Posterior cingulate gyrus (tissue), 11 donors: ENCODE results near the gene TUBA3D.
"Not testable (repeated sequence)": the region's sequence is repeated elsewhere in the genome, so short reads cannot be mapped to it uniquely, and the experiment has no call there.

Experiments used
- DNase-seq, 10 donors: peaks; one replicate each; pipeline versions ENCODE4 v3.0.0 to v3.0.0-alpha.2; 2020 to 2021; ENCODE audit warnings: mixed read lengths in 3 of 10
- intact Hi-C: fragments of 100-400 bp; cut with DNase I; formaldehyde crosslinking; loops from one replicate; pipeline ENCODE4 v1.15.1; 2023

The TUBA3D gene

GRCh38 chr2:131475831-131476230 is at the start of gene TUBA3D:
Gene TUBA3D (plus strand): TSS chr2:131476119. CDS start chr2:131476200, 81 bp downstream.
- intact Hi-C loops, result no loop called here
- no peak for DNase-seq

DNA sequence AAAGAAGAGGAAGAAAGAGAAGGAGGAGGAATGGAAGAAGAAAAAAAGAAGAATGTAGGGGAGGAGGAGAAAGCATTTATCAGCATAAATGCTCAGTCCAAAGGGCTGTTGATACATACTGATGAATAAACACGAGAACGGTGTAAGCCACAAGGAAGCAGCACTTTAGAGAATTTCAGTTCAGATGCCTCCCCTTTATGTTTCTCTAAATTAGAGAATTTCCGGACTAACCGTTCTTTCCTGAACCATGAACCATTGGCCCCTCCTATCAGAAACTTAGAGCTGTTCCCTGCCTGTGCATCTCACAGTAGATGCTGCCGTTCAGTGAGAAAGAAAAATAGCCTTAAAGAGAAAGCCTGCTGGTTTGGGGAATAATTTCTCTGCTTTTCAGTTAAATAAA is 49.2 kb upstream of the TUBA3D start:
- intact Hi-C loops, result no loop called here

GRCh38 chr2:131431336-131431735 is 44.6 kb upstream of the TUBA3D start:
- DNase-seq, result no peak
- intact Hi-C loops, result no loop called here

More for the DNA sequence above, 49.2 kb upstream of the TUBA3D start:
- DNase-seq, result no peak

DNA sequence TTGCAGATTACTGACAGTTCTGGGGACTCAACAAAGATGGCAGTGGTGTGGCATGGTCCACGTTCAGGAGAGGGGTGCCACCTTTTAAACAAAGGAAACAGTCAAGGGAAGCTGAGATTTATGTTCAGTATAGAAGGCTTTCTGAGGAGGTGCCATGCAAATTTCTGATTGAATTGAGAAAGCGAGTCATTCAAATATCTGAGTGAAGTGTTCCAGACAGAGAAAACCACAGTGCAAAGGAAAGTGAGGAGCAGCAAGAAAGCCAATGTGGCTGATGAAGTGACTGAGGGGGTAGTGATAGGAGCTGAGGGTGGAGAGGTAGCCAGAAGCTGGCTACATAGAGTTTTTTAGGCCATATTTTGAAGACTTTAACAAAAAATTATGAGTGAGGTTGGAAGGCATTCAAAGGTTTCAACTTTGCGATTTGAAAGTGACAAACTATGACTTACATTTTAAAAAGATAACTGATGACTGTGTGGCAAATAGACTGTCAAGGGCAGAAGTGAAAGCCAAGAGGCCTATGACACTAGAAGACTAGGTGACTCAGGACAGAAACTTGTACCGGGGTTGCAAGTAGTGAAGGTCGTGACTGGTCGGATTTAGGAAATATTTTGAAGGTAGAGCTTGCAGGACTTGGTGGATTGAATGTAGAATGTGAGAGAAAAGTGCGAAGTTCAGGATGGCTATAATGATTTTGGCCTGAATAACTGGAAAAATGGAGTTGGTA is 35.0 kb upstream of the TUBA3D start:
- DNase-seq, intact Hi-C loops: not testable (repeated sequence)

DNA sequence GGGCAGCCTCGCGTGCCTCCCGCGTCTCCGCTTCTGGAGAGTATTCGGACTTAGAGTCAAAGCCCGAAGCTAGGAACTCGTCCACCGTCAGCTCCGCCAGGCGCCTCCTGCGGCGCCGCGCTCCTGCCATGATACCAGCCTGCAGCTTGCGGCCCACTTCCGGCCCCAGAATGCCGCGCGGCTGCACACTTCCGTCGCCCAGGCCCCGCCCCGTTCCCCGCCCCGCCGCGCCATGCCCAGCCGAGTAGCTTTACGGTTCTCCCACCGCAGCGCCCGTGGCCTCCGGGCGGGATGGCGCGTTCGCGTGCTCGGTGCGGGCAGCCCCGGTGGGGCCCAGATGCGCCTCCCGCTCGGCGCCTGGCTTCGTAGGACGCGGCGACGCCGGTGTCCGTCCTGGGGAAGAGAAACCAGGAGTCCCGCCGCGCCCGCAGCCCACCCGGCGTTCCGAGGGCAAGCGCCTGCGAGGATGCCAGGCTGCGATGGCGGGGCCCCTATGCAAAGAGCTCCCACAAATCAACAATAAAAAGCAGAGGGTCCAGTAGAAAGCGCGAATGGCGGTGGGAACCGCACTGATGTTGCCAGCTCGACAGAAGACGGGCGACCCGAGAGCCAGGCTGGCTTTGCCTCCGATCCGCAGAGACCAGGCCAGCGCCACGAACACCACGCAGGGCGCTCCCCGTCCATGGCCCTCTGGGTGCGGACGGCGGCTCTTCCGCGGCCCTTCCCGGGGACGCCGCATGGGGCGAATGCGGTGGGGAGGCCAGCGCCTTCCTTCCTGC is 31.0 kb upstream of the TUBA3D start:
- DNase-seq, intact Hi-C loops: not testable (repeated sequence)

GRCh38 chr2:131445515-131445797 is 30.5 kb upstream of the TUBA3D start:
- intact Hi-C loops, result not testable (repeated sequence)
- peak in 1 of 10 donors; percentile 76 for DNase-seq

DNA sequence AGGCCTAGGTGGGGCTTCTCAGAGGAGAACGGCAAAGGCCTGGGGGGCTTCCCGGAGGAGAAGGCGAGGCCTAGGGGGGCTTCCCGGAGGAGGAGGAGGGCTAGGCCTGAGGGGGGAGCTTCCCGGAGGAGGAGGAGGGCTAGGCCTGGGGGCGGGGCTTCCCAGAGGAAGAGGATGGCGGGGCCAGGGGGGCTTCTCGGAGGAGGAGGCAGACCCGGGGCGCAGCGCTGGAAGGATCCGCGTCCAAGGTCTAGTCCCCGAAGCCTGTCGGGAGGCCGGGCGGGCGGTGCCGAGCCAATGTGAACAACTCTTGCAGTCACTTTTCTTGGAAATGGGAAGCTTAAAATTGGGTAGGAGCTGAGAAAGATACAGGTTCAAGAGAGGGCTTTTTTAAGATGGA is 30.0 kb upstream of the TUBA3D start:
- intact Hi-C loops, result no loop called here
- peak in 1 of 10 donors; percentile 75 for DNase-seq

GRCh38 chr2:131447981-131448380 is 27.9 kb upstream of the TUBA3D start:
- intact Hi-C loops, DNase-seq: not testable (repeated sequence)

GRCh38 chr2:131451265-131451949 is 24.5 kb upstream of the TUBA3D start:
- intact Hi-C loops, DNase-seq: not testable (repeated sequence)

DNA sequence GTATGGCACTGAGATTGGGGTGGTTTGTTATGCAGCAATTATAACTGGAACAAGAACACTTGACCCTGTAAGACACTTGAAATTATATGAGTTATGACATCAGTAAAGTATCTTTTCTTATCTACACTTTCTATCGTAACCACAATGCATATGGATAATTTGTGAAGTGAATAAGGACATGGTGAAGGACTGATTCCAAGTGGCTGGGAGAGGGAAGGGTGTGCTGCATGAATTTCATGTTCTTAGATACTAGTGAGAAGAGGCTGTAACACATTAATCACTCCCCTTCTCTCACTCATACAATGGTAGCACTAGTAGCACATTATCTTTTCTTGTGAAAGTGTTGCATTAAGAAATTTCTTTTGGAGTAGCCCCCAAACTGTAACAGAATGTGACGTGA is 21.0 kb upstream of the TUBA3D start:
- intact Hi-C loops, DNase-seq: not testable (repeated sequence)

- intact Hi-C loops, result not testable (repeated sequence)
- peak in 1 of 10 donors; percentile 54 for DNase-seq
Observed at GRCh38 chr2:131467722-131468121, 8.2 kb upstream of the TUBA3D start.

DNA sequence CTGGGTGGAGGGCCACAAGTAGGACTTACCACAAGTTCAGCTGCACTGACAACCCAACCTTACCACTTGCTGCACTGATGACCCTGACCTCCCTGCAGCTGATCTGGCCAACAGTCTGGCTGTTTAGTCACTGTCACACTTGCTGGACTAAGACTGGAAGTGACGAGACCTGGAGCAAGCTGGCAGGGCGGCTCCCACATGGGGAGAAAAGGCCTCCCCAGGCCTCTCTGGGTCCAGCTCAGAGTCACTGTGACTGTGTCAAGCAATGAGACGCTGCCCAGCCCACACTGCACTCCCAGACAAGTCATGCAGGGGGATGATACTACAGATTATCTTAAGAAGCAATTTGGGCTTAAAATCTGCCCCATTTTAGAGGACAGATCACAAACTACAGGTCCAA is 5.0 kb upstream of the TUBA3D start:
- intact Hi-C loops, DNase-seq: not testable (repeated sequence)

DNA sequence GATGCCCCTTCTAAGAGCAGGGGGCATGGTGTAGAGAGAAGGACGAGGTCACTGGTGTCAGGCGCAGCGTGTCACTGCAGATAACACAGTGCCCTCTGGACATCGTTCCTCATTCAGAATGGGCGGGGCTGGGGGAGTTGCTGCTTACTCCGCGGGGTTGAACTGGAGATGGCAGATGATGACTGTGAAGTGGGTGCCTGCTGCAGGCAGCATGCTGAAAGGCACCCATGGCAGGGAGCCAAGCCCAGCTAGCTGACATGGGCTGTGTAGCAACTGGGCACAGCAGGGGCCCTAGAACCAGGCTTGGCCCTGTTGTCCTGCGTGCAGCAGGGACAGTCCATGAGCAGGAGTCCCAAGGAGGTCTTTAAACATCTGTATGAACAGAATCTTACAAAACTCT is 4.3 kb upstream of the TUBA3D start:
- intact Hi-C loops, result not testable (repeated sequence)
- peak in 1 of 10 donors; percentile 78 for DNase-seq

GRCh38 chr2:131473266-131473665 is 2.7 kb upstream of the TUBA3D start:
- intact Hi-C loops, DNase-seq: not testable (repeated sequence)

- peak in 1 of 10 donors; percentile 66 for DNase-seq
- intact Hi-C loops, result not testable (repeated sequence)
Observed at GRCh38 chr2:131476363-131476762, 444 bp downstream of the TUBA3D start.

DNA sequence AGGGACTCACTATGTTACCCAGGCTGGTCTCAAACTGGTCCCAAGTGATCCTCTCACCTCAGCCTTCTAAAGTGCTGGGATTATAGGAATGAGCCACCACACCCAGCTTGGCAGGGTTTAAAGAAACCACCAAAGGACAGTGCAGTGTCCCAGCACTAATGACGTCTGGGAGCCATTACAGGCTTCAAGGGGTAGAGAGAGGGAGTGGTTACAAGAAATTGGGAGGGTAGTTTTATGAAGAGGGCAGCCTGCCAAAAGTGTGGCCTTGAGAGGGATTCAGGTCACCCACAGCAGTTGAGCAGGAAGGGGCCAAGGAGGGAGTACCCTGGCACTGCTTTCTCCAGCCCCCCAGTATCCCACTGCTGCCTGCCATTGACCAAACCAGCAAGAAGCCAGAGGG is 1.3 kb downstream of the TUBA3D start:
- intact Hi-C loops, result not testable (repeated sequence)
- peak in 1 of 10 donors; percentile 24 for DNase-seq

DNA sequence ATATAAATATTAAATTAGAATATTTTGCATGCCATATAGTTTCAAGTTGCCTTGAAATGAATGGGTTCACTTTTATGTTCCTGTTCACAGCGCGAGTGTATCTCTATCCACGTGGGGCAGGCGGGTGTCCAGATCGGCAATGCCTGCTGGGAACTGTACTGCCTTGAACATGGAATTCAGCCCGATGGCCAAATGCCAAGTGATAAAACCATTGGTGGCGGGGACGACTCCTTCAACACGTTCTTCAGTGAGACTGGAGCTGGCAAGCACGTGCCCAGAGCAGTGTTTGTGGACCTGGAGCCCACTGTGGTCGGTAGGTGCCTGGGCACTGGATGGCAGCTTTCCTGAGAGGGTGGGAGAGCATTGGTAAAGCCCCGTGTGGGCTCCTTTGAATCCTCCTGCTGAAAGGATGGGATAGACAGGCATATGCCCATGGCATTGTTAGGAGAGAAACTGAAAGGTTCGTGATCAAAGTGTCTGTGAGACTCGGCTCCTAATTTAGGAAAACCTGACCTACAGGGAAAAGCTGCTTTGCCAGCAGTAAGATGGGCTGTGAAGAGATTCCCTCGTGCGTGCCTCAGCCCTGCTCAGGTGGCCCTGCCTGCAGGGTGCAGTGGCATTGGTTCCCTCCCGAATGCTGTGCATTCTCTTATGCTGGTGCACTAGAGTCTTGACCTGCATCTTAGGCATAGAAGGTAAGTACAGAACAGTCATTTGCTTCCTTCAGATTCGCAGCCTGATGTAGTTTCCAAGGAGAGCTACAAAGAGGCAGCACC is 2.3 kb downstream of the TUBA3D start:
- intact Hi-C loops, result not testable (repeated sequence)
- peak in 1 of 10 donors; percentile 59 for DNase-seq

DNA sequence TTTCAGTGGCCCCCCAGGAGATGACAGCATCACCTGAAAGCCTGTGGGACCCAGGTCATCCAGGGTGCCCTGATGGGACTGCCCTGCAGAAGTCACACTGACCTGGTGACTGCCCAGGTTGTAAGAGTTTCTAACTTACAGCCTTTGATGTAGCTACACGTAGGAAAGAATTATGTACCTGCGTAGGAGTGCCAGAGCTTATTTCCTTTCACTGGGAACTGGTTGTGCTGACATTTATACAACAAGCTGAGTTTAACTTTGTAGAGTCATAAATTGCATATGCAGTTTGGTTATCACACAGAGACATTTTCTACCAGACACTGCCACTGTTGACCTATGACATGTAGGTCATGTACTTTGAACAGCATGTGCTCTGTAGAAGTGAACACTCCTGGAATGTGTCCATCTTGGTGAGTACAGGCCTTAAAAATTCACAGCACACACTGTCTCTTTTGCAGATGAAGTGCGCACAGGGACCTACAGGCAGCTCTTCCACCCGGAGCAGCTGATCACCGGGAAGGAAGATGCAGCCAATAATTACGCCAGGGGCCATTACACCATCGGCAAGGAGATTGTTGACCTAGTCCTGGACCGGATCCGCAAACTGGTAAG is 3.0 kb downstream of the TUBA3D start:
- DNase-seq, result peak in 1 of 10 donors; percentile 32
- intact Hi-C loops, result not testable (repeated sequence)

- DNase-seq, result peak in 1 of 10 donors; percentile 54
- intact Hi-C loops, result loop anchor here (10.0 kb wide), 1 partner anchor 1296 kb away; the partner anchor contains the start of genes MZT2B and SMPD4
Observed at GRCh38 chr2:131480351-131480750, 4.4 kb downstream of the TUBA3D start.
